NOMO-1 treated with DMSO at 0.1 percent for 48 hours (cell line): ENCODE data around the gene UBE2D2.
"Not testable (repeated sequence)": the region's sequence is repeated elsewhere in the genome, so short reads cannot be mapped to it uniquely, and the experiment has no call there.

Experiments used
- DNase-seq: peaks from one replicate; lab custom pipeline; 2025; ENCODE audit not compliant: unreplicated experiment; lab: John Stamatoyannopoulos, UW

UBE2D2 gene

GRCh38 chr5:139560752-139561654 is at the start of gene UBE2D2:
TSS of gene UBE2D2 (plus strand) at chr5:139561339. CDS start at chr5:139561792, 453 bp downstream.
- peak; percentile 94 for DNase-seq

DNA sequence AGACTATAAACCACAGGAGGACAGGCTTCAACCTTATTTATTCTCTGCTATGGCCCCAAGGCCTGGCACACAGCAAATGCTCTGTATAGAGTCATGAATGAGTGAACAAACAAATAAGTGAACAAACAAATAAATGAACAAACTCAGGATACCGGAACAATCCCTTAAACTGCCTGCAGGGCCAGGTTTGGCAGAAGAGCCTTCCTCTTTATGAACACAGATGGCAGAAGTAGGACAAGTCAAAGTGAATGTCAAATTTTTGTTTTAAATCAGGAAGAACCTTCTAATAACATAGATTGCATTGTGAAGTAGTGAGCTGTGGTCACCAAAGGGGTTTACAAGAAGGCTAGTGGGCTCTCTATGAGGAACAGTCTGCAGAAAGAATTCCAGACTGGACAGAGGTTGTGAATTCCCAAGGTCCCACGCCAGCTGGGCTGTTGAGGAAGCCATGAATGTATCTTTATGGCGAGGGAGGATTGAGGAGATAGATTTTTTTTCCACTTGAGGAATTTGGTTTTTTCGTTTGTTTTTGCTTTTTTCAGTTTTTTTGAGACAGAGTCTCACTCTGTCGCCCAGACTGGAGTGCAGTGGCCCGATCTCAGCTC is 48.3 kb upstream of the UBE2D2 start:
- DNase-seq, result no peak

DNA sequence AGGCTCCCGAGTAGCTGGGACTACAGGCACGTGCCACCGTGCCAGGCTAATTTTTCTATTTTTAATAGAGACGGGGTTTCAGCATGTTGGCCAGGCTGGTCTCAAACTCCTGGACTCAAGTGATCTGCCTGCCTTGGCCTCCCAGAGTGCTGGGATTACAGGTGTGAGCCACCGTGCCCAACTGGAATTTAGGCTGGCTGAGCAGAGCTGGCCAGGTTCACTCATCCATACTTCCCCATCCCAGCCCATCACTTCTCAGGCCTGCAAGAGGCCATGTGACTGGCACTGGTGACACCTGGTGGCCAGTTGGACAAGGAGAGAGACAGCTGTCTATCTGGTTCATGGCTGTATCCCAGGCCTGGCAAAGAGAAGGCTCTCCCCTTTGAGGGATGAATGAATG is 47.7 kb upstream of the UBE2D2 start:
- DNase-seq, result peak; percentile 73

DNA sequence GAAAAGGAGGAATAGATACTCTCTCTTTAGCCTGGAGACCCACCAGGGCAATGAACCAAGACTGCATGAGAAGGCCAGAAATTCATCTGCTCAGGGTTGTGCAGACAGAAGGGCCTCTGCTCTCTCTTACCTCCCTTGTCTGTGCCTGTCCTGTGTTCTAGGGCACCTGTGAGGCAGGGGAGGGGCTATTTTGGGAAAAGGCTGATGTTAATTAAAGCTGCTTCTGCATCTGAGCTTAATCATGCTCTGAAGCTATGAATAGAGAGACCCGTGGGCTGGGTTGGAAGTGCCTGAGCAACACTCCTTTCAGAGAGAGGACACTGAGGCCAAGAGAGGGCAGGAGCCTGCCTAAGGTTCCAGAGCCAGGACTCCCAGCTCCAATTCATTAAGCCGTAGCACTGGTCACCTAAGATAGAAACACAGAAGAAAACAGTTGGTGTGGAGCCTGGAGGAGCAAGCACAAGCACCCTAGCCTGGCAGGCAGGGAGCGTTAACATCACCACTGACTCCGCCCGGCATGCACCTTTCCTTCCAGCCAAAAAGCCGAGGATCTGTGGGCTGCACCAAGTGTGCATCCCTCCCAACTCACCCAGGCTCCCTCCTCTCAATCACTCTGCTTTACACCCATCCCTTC is 47.2 kb upstream of the UBE2D2 start:
- no peak for DNase-seq

DNA sequence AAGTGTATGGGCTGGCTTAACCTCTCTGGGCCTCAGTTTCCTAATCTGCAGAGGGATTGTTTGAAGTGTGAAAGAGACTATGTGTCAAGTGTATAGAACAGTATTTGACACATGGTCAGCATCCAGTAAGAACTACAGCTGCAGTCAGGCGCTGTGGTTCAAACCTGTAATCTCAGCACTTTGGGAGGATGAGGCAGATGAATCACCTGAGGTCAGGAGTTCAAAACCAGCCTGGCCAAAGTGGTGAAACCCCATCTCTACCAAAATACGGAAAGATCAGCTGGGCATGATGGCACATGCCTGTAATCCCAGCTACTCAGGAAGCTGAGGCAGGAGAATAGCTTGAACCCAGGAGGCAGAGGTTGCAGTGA is 46.7 kb upstream of the UBE2D2 start:
- DNase-seq, result no peak

GRCh38 chr5:139517683-139518564 is 43.2 kb upstream of the UBE2D2 start:
- peak; percentile 64 for DNase-seq

DNA sequence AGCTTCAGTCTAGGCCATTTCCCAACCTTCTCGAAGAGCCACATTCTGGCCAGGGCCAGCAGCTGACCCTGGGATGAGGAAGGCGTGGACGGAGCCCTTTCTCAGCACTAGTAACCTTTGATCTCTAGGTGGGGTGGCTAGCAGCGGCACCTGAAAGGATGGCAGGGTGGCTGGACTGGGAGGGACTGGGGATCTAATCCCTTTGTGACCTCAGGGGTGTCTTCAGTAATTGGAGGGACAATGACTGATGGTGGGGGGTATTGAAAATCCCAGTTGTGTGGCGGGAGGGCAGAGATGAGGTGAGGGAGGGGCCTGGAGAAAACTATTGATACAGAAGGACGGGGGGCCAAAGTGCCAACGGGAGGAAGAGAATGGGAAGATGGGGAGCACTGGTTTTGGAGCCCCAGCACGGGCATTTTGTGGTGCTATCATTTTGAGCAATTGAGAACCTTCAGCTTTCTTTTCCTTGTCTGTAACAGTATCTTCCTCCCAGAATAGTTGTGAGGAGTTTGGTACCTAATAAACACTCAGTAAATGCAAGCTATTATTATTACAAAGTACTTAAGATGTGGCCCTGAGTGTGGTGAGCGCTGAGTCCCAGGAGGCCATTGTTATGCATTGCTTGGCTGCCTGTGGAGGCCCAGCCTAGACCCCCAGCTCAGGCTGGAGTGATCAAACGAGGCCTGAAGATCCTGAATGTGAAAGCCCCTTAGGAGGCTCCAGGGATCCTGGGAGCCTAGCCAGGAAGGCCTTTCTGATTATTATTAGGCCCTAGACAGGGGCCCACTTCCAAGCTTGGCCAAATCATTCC is 37.3 kb upstream of the UBE2D2 start:
- no peak for DNase-seq

DNA sequence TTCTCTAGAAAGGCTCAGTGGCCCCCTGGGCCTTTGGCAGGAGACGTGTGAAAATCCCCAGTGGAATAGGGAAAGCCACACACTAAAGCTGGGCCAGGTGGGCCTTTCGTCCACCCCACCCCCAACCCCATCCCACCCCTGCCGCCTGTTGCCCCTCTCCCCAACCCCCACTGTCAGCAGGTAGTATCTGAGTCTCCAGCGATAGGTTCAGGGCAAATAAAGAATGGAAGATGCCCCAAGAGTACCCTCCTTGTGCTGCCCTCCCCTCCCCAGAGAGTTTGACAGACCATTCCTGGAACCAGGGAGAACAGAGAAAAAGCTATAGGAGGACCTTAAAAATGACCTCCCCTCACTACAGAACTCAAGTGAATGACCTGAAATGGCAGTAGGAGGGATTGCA is 36.7 kb upstream of the UBE2D2 start:
- no peak for DNase-seq

- no peak for DNase-seq
These were observed 36.1 kb upstream of the UBE2D2 start for GRCh38 chr5:139524940-139525585.

GRCh38 chr5:139525586-139526308 is 35.4 kb upstream of the UBE2D2 start:
- DNase-seq, result not testable (repeated sequence)

DNA sequence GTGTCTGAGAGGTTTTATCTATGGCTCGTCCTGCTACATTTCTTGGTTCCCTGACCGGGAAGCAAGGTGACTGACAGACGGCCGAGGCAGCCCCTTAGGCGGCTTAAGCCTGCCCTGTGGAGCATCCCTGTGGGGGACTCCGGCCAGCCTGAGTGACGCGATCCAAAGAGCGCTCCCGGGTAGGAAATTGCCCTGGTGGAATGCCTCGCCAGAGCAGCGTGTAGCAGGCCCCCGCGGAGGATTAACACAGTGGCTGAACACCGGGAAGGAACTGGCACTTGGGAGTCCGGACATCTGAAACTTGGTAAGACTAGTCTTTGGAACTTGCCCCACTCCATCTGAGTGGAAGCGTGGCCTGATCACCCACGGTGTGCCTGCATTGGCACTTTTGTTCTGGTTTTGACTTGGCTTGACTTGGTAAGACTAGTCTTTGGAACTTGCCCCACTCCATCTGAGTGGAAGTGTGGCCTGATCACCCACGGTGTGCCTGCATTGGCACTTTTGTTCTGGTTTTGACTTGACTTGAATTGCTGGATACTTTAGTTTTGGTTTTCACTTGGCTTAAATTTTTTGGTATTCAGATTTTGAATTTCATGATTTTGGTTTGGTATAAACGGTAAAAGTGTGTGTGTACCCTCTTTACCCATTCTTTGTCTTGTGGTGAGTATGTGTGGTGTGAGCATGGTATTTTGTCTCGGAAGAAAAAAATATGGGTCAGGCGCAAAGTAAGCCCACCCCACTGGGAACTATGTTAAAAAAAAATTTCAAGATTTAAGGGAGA is 34.6 kb upstream of the UBE2D2 start:
- DNase-seq, result not testable (repeated sequence)

GRCh38 chr5:139527090-139527470 is 34.1 kb upstream of the UBE2D2 start:
- DNase-seq, result not testable (repeated sequence)

GRCh38 chr5:139527896-139528467 is 33.2 kb upstream of the UBE2D2 start:
- not testable (repeated sequence) for DNase-seq

DNA sequence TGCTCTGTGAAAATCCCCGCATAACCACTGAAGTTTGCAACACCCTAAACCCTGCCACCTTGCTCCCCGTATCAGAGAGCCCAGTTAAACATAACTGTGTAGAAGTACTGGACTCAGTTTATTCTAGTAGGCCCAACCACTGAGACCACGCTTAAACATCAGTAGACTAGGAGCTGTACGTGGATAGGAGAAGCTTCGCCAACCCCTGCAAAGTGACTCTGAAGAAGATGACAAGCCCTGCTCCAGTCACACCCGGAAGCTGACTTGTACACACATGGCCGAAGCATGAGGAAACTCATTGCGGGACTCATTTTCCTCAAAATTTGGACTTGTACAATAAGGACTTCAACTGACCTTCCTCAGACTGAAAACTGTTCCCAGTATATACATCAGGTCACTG is 32.4 kb upstream of the UBE2D2 start:
- not testable (repeated sequence) for DNase-seq

- DNase-seq, result not testable (repeated sequence)
These were observed 31.1 kb upstream of the UBE2D2 start for GRCh38 chr5:139530079-139530478.

- DNase-seq, result no peak
These were observed 29.4 kb upstream of the UBE2D2 start for GRCh38 chr5:139531772-139532169.

- DNase-seq, result peak; percentile 46
These were observed 17.6 kb upstream of the UBE2D2 start for GRCh38 chr5:139543423-139543991.
